GM18498 (cell line): ENCODE data around the gene PRRT1B.

ENCODE experiments used
- ATAC-seq: cut with Tn5 transposase; IDR thresholded peaks from one replicate; pipeline ENCODE4 v1.9.1; 2021; ENCODE audit warnings: mild to moderate bottlenecking, moderate library complexity; ENCODE audit not compliant: unreplicated experiment

The PRRT1B gene

GRCh38 chr9:131578731-131579504, 33.6 kb downstream of the PRRT1B start:
- peak; percentile 74 for ATAC-seq

DNA sequence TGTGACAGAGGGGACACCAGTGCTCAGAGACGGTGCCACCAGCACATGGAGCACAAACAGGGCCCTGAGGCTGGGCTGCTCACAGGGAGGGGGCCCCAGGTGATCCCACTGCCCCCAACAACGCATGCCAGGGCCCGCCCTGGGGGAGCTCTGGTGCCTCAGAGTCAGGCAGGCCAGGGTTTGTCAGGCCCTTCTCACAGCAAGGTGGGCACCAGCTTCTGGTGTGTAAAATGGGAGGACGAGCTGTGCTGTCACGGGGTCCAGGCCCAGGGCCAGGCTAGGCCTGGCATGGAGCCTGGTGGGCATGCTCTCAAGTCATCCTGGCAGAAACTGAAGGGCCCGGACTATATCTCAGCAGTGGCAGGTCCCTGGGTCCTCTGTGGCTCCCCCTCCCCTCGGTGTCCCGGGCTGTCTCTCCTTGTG, 34.5 kb downstream of the PRRT1B start:
- ATAC-seq: no peak

GRCh38 chr9:131580358-131580757, 35.0 kb downstream of the PRRT1B start:
- no peak for ATAC-seq

DNA sequence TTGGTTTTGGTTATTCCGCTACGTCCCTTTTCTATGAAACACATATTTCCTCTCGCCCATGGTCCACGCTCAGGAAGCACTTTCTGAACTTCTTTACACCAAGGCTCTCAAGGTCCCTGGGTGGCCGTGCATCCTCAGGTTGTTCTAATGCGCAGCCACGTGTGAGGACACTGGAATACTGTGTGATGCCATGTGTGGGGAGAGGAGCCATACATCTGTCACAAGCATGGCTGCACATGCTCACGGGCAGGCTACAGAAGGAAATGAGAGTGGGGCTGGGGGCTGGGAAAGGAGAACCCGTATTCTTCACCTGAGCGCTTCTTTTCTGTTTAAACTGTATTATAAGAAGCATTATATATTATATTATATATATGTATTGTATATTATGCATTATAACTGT, 36.7 kb downstream of the PRRT1B start:
- ATAC-seq: no peak

DNA sequence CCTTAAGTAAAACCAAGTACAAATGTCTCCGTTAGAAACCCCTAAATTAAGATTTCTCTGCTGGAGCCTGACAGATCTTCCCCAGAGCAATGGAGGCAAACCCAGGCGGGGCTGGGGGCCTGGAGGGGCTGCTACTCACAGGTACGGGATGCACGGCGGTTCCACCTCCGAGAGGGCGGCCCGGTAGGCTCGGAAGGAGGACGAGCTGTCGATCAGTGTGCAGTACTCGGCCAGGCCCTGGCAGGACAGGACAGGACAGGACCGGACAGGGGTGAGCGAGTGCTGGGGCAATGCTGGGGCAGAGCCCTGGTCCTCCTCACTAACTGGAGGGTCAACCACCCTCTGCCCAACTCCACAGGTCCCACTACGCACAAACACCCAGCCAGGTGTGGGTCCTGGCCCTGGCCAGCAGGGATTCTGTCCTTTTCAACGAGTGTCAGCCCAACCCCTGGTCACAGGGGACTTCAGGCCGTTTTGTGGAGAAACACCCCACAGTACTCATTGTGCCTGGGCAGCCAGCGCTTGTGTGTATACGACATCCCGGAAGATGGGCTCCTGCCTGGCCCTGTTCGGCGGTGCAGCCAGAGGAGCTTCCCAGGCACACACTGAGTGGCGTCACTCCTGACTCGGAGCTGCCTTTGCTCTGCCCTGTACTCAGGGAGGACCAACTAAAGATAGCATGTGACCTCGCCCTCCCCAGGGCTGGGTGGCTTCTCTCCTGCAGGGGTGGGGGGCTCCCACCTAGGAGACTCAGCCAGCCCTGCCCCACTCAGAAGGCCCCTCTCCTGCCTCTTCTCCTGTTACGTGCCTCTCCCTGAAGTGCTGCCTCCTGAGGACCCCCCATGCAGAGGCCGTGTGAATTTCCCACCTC, 37.4 kb downstream of the PRRT1B start:
- no peak for ATAC-seq

- ATAC-seq: no peak
Observed at GRCh38 chr9:131583337-131583645, 38.0 kb downstream of the PRRT1B start.

DNA sequence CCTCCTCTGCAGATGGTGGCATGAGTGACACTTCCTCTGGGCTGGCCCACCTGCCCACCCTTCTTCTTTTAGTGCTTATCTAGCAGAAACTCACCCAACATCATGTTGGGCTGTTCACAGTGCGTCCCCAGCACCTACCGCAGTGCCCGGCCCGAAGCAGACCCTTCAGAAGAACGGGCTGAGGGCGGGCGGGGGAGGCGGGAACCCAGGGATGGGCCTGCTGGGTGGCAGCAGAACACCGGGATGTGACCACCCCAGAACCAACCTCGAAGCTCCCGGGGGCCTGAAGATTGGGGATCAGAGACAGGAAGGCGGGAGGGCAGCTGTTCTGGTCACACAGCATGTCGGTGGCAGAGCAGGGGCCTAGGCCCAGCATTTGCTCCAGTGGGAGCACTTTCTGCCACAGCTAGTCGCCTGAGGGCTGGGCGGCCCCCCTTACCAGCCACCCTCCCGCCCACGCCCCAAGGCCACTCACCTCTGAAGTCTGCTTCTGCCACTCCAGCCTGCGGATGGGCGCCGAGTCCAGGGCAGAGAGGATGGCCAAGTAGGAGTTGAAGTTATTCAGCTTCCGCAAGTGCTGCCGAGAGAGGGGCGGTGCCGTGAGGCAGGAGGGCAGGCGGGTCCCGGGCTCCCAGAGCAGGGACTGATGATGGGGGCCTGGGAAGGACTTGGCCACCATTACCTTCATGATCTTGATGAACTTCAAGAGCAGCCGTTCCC, 38.7 kb downstream of the PRRT1B start:
- ATAC-seq: no peak

- ATAC-seq: no peak
Observed at GRCh38 chr9:131584858-131585257, 39.5 kb downstream of the PRRT1B start.

- ATAC-seq: no peak
Observed at GRCh38 chr9:131585375-131585774, 40.1 kb downstream of the PRRT1B start.

DNA sequence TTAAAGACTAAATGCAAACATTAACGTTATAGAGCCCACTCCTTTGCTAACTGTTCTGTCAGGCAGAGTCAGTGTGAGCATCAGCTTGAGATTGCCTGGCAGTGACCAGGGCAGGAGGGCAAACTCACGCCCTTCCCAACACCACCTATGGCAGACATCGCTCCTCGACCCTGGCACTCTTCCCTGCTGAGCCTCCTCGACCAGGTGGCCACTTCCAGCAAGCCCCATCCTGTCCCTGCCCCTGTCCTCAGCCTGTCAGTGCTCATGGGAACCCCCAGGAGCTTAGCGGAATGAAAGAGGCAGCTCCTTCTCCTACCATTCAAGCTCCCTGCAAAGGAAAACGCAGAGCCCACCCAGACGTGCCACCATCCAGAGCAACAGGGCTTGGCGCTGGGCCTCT, 42.0 kb downstream of the PRRT1B start:
- no peak for ATAC-seq

DNA sequence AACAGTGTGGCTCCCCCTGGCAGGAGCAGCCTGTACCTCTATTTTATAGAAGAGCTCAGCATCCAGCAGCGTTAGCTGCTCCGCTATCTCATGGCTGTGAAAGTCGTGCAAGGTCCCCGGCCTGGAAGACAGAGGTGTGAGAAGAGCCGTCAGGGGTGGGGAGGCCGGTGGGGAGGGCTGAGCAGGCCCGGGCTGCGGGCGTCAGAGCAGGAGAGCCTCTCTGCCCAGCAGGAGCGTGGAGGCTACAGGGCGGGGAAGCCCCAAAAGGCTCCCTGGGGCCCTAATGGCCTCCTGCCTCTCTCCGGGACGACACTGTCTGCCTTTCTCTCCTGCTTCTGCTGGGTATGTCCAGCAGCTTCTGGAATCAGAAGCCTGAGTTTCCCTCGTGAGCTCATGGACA, 42.6 kb downstream of the PRRT1B start:
- no peak for ATAC-seq

DNA sequence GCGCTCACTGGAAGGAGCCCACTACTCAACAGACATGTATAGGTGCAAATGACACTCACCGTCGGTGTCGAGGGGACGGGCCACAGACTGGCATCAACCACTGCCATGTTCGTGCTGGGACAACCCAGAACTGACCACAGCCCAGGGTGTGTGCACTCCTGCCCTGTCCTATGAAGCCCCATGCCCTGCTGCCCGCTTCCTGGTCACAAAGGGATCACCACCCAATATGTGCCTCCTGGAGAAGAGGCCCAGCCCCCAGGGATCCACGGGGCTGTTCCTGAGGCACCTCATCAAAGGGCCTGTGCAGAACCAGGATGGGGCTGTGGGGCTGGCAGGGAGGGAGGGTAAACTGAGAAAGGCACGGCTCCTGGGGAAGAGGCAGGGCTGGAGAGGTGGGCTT, 43.1 kb downstream of the PRRT1B start:
- ATAC-seq: no peak

- ATAC-seq: no peak
Observed at GRCh38 chr9:131589124-131589711, 43.9 kb downstream of the PRRT1B start.

DNA sequence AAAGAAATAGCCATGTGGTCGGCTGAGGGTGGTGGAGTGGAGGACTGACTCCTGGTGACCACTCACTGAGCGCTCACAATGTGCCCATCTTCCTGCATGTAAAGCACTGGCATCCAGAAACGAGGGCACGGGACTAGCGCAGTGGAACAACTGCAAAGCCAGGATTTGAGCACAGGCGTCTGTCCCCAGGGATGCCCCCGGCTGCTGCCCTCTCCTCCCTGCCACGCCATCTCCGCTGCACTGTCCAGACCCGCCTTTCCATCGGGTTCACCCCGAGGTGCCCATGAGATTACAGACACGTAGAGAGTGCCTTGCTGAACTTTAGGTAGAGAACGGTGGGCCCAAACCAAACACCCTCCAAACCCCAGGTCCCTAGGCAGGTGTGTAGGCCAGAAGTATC, 44.7 kb downstream of the PRRT1B start:
- no peak for ATAC-seq

DNA sequence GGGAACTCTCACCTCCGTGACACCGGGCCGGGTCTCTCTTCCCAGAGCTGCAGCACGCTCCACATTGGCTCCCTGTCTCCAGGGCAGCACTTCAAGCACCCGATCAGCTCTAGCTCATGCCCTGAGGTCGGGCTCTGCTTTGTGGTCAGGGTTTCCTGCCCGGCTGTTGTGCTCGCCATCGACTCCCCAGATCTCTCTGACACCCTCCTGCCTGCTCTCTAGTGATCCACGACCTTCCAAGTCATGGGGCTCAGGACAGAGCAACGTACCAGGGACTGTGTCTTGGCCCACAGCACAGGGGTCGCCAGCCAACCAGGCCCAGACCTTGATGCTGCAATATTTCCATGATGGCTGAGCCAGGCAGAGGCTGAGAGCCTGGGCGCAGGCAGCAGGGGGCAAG, 45.1 kb downstream of the PRRT1B start:
- ATAC-seq: no peak

GRCh38 chr9:131590907-131591844, 45.9 kb downstream of the PRRT1B start:
- ATAC-seq: no peak

GRCh38 chr9:131591845-131592208, 46.5 kb downstream of the PRRT1B start:
- no peak for ATAC-seq

DNA sequence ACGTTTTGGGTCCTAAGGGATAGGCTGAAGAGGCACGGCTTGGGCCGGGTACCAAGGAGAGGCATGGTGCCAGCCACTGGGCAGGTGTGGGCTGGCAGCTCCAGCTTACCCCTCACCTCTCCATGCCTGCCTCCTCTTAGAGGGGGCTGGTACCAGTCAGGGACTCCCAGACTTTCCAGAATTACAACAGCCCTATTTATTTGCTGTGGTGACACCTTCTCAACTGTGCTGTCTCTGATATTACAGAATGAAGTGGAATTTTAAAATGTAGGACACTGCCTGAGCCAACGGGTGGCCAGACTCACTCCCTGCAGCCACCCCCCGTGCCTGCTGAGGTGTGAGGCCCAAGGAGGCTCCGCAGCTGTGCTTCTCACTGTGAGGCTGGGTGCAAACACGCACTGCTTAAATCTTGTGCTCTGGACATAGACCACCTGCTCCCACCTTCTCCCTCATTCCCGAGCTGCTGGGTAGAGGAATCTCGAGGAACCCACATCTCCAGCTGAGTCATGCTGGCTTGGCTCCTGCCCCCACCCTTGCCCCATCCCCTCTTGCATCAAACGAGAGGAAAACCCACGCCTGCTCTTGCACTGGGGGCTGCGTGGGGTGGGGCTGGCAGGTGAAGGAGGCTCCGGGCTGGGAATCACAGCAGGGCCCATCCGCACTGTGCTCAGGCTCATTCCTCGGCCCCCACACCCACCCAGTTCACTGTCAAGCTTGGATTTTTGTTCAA, 47.9 kb downstream of the PRRT1B start:
- no peak for ATAC-seq

GRCh38 chr9:131593936-131594665, 48.8 kb downstream of the PRRT1B start:
- ATAC-seq: no peak
